Liver (tissue), 9 donors: Measurements from ENCODE around the gene OR10G3. TPM values are rescaled to one million over a fixed set of nuclear protein-coding genes. Genes with fewer than 3 reads are reported as not detected.

Source experiments
- DNase-seq: peaks from one replicate; pipeline ENCODE4 v3.0.0-alpha.2; 2017; ENCODE audit warnings: low spot score
- H3K27ac ChIP-seq, 2 donors: one replicate each; pipeline ENCODE4 v1.7.0; 2013; ENCODE audit warnings: inconsistent platforms in 2 of 2, low read length in 2 of 2, control low read depth in 1 of 2, low read depth in 1 of 2, mild to moderate bottlenecking in 1 of 2
- H3K27me3 ChIP-seq, 4 donors: one replicate each; pipeline versions ENCODE4 v1.6.1 to v1.7.0; 2013; ENCODE audit warnings: low read length in 3 of 4, inconsistent platforms in 1 of 4, mild to moderate bottlenecking in 1 of 4, moderate library complexity in 1 of 4; ENCODE audit not compliant: control insufficient read depth in 4 of 4, insufficient read depth in 4 of 4
- H3K36me3 ChIP-seq, 4 donors: one replicate each; pipeline versions ENCODE4 v1.6.1 to v1.7.0; 2013; ENCODE audit warnings: low read length in 3 of 4, mild to moderate bottlenecking in 3 of 4, low read depth in 1 of 4, moderate library complexity in 1 of 4; ENCODE audit not compliant: control insufficient read depth in 4 of 4, insufficient read depth in 3 of 4
- H3K4me1 ChIP-seq, 4 donors: one replicate each; pipeline versions ENCODE4 v1.6.1 to v1.7.0; 2013; ENCODE audit warnings: low read length in 3 of 4, mild to moderate bottlenecking in 3 of 4, moderate library complexity in 1 of 4; ENCODE audit not compliant: control insufficient read depth in 4 of 4, insufficient read depth in 4 of 4
- H3K4me3 ChIP-seq, 3 donors: one replicate each; pipeline versions ENCODE4 v1.6.1 to v1.7.0; 2013; ENCODE audit warnings: low read length in 3 of 3, control low read depth in 1 of 3, low read depth in 1 of 3, mild to moderate bottlenecking in 1 of 3
- H3K9ac ChIP-seq, 2 donors: one replicate each; pipeline ENCODE4 v1.7.0; 2013; ENCODE audit warnings: low read length in 2 of 2, mild to moderate bottlenecking in 2 of 2, moderate library complexity in 2 of 2, control low read depth in 1 of 2, low read depth in 1 of 2
- H3K9me3 ChIP-seq, 4 donors: one replicate each; pipeline versions ENCODE4 v1.6.1 to v1.7.0; 2013; ENCODE audit warnings: low read length in 3 of 4; ENCODE audit not compliant: control insufficient read depth in 4 of 4
- EGR1 ChIP-seq, 2 donors: IDR thresholded peaks; 2 replicates each; pipeline ENCODE4 v1.6.1; 2016 to 2018; ENCODE audit warnings: antibody characterized with exemption in 2 of 2, low read depth in 2 of 2
- GABPA ChIP-seq, 2 donors: IDR thresholded peaks in 1 of 2; conservative IDR thresholded peaks in 1 of 2; 2 replicates each; pipeline ENCODE4 v1.6.1; 2016; ENCODE audit warnings: antibody characterized with exemption in 2 of 2, mild to moderate bottlenecking in 1 of 2, moderate library complexity in 1 of 2
- JUND ChIP-seq, 2 donors: IDR thresholded peaks; 2 replicates each; pipeline ENCODE4 v1.6.1; 2016; ENCODE audit warnings: antibody characterized with exemption in 2 of 2
- NR2F2 ChIP-seq: IDR thresholded peaks from 2 replicates; pipeline ENCODE4 v1.6.1; 2016; ENCODE audit warnings: antibody characterized with exemption
- RXRA ChIP-seq, 2 donors: IDR thresholded peaks; 2 replicates each; pipeline ENCODE4 v1.6.1; 2017 to 2018; ENCODE audit warnings: antibody characterized with exemption in 2 of 2, mild to moderate bottlenecking in 1 of 2
- YY1 ChIP-seq: IDR thresholded peaks from 2 replicates; pipeline ENCODE4 v1.6.1; 2016; ENCODE audit warnings: antibody characterized with exemption, mild to moderate bottlenecking
- WGBS: extraction: QIAGEN DNeasy Blood & Tissue Kit; methylation state at CpG from one replicate; pipeline ENCODE4 v1.1.7; 2013; 5-methylcytosine and 5-hydroxymethylcytosine counted together
- polyA plus RNA-seq, 2 donors: library from polyadenylated mRNA; stranded (reverse) in 1 of 2; unstranded in 1 of 2; fragments of 200-250 nt in 1 of 2; fragments of >200 nt in 1 of 2; fragmentation: Nextera tagmentation in 1 of 2; extraction: Ambion mirVana in 1 of 2; gene quantifications; one replicate each; pipeline versions ENCODE4 v1.2.1 to v1.2.3, GENCODE V29; 2013 to 2015
- total RNA-seq, 2 donors: library from RNA; depleted of rRNA; stranded (reverse); fragments of >200 nt; gene quantifications; one replicate each; pipeline ENCODE4 v1.2.3, GENCODE V29; 2014
- TF ChIP-seq, protein P1 (sequence below): IDR thresholded peaks from 2 replicates; pipeline ENCODE4 v1.6.1; 2016; ENCODE audit warnings: antibody characterized with exemption
- TF ChIP-seq, protein P2 (sequence below): IDR thresholded peaks from 2 replicates; pipeline ENCODE4 v1.6.1; 2016; ENCODE audit warnings: antibody characterized with exemption, mild to moderate bottlenecking
- TF ChIP-seq, protein P3 (sequence below): fragments of 150-350 bp; IDR thresholded peaks from 2 replicates; pipeline ENCODE4 v1.5.1; 2017; ENCODE audit warnings: improper control_type of control experiment, low read depth, low read length; ENCODE audit not compliant: missing input control
- donor health status: healthy.
- donor health status: healthy.
- donor health status: healthy.
- donor health status: healthy.
- donor health status: healthy.

The OR10G3 gene
- total and polyA plus RNA-seq, 4 donors = not detected

DNA sequence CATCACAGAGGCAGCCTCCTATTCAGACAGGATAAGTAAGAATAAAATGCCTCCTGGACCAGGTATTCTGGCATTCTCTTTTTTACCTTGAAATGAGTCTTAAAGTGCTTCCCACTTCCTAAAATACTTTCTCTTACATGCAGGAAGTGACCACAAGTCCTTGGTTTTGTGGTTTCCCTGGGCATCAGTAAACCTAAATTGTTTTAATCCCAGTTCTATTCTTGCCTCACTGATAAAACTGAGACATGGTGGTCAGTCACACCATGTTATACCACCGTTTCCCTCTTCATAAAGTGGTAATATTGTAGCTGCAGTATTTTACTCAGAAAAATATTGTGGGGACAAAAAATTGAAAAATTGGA is 52.6 kb downstream of the OR10G3 start:
- Histone ChIP-seq H3K36me3 (no peaks in the 10 kb centered on the region), H3K9me3 (no peaks in the 10 kb centered on the region), H3K4me1 (peaks cover 0 to 5% (median 2%) of the 10 kb centered on the region in 4 donors), H3K27me3 (no peaks in the 10 kb centered on the region), H3K27ac (no peak overlapping the region), H3K9ac (no peak overlapping the region), H3K4me3 (no peak overlapping the region)
- DNase-seq = no peak
- 72% methylated on average over 1 of the region's 1 CpG for WGBS
- TF ChIP-seq EGR1 (IDR thresholded peaks at IDR 0.05; ENCODE audit: low read depth in 2 of 2) = no peak
- TF ChIP-seq, protein P1, sequence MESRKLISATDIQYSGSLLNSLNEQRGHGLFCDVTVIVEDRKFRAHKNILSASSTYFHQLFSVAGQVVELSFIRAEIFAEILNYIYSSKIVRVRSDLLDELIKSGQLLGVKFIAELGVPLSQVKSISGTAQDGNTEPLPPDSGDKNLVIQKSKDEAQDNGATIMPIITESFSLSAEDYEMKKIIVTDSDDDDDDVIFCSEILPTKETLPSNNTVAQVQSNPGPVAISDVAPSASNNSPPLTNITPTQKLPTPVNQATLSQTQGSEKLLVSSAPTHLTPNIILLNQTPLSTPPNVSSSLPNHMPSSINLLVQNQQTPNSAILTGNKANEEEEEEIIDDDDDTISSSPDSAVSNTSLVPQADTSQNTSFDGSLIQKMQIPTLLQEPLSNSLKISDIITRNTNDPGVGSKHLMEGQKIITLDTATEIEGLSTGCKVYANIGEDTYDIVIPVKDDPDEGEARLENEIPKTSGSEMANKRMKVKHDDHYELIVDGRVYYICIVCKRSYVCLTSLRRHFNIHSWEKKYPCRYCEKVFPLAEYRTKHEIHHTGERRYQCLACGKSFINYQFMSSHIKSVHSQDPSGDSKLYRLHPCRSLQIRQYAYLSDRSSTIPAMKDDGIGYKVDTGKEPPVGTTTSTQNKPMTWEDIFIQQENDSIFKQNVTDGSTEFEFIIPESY = no peak
- no peak for TF ChIP-seq RXRA (IDR thresholded peaks at IDR 0.05)

DNA sequence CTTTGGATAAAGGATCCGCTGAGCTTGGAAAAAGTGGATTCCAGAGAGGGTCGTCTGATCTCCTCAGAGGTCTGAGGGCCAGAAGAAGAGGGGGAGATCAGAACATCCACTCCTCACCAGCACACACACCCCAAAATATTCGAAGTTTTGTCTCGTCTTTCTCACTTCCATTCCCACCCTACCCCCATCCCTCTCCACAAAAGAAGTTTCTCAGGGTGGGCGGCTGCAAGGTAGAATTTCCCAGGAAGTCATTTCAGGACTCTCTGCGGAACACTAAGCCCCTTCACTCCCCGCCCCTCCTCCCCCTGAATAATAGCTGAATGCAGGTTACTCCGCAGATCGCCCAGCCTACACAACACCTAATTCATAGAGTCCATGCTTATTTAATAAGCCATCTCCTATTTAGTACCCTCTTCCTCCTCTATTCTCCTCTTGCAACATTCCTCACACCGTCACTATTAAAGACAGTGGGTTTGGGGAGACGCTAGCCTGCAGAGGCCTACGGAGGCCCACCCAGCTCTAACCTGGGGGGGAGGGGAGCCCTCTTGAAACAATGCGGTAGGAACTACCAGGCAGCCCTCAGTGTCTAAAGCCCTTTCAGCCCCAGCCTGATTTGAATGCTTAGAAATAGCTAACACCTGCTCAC is 53.1 kb downstream of the OR10G3 start:
- Histone ChIP-seq H3K27me3 (no peaks in the 10 kb centered on the region), H3K36me3 (no peaks in the 10 kb centered on the region), H3K4me3 (peak overlapping the region in 2 of 3 donors; percentile 56 to 67), H3K4me1 (peaks cover 0 to 5% (median 2%) of the 10 kb centered on the region in 4 donors), H3K27ac (no peak overlapping the region), H3K9me3 (no peaks in the 10 kb centered on the region), H3K9ac (peak overlapping the region in 1 of 2 donors; percentile 19)
- 45% methylated on average over 13 of the region's 13 CpGs for WGBS
- no peak for DNase-seq
- TF ChIP-seq, protein P2, sequence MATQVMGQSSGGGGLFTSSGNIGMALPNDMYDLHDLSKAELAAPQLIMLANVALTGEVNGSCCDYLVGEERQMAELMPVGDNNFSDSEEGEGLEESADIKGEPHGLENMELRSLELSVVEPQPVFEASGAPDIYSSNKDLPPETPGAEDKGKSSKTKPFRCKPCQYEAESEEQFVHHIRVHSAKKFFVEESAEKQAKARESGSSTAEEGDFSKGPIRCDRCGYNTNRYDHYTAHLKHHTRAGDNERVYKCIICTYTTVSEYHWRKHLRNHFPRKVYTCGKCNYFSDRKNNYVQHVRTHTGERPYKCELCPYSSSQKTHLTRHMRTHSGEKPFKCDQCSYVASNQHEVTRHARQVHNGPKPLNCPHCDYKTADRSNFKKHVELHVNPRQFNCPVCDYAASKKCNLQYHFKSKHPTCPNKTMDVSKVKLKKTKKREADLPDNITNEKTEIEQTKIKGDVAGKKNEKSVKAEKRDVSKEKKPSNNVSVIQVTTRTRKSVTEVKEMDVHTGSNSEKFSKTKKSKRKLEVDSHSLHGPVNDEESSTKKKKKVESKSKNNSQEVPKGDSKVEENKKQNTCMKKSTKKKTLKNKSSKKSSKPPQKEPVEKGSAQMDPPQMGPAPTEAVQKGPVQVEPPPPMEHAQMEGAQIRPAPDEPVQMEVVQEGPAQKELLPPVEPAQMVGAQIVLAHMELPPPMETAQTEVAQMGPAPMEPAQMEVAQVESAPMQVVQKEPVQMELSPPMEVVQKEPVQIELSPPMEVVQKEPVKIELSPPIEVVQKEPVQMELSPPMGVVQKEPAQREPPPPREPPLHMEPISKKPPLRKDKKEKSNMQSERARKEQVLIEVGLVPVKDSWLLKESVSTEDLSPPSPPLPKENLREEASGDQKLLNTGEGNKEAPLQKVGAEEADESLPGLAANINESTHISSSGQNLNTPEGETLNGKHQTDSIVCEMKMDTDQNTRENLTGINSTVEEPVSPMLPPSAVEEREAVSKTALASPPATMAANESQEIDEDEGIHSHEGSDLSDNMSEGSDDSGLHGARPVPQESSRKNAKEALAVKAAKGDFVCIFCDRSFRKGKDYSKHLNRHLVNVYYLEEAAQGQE = no peak
- TF ChIP-seq GABPA (IDR thresholded peaks at IDR 0.05 in 1 of 2, conservative IDR thresholded peaks at IDR 0.05 in 1 of 2) (no peak), YY1 (no peak), JUND (IDR thresholded peaks at IDR 0.05) (no peak), NR2F2 (no peak)
- TF ChIP-seq, protein P3, sequence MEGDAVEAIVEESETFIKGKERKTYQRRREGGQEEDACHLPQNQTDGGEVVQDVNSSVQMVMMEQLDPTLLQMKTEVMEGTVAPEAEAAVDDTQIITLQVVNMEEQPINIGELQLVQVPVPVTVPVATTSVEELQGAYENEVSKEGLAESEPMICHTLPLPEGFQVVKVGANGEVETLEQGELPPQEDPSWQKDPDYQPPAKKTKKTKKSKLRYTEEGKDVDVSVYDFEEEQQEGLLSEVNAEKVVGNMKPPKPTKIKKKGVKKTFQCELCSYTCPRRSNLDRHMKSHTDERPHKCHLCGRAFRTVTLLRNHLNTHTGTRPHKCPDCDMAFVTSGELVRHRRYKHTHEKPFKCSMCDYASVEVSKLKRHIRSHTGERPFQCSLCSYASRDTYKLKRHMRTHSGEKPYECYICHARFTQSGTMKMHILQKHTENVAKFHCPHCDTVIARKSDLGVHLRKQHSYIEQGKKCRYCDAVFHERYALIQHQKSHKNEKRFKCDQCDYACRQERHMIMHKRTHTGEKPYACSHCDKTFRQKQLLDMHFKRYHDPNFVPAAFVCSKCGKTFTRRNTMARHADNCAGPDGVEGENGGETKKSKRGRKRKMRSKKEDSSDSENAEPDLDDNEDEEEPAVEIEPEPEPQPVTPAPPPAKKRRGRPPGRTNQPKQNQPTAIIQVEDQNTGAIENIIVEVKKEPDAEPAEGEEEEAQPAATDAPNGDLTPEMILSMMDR = no peak
